Measurements from ENCODE around the gene ZBTB7C.

Gene ZBTB7C

GRCh38 chr18:47978141-47978540, 431.0 kb downstream of the ZBTB7C start:
- no peak for DNase-seq
